ENCODE results near the gene CDH15.

Gene CDH15

GRCh38 chr16:89244754-89245153 is 73.2 kb downstream of the CDH15 start:
- no peak for DNase-seq

Data from CD4-positive, alpha-beta T cell treated with Interleukin-15 for 1 hour (primary cell).